Mesenchymal stem cell (in vitro differentiated cells and primary cell): ENCODE measurements around the gene TEP1.

Experiments
- DNase-seq: peaks from one replicate; pipeline ENCODE4 v3.0.0-alpha.2; 2013
- H2AFZ ChIP-seq: one replicate; pipeline ENCODE4 v1.6.1; 2013; ENCODE audit warnings: low read depth, mild to moderate bottlenecking, control low read depth, inconsistent platforms, low read length, moderate library complexity
- H2AK5ac ChIP-seq: 2 replicates; pipeline ENCODE4 v1.6.1; 2013; ENCODE audit warnings: low read length, moderate library complexity, mild to moderate bottlenecking, inconsistent platforms; ENCODE audit not compliant: severe bottlenecking
- H2BK120ac ChIP-seq: one replicate; pipeline ENCODE4 v1.6.1; 2013; ENCODE audit warnings: low read depth, mild to moderate bottlenecking, inconsistent platforms, low read length, moderate library complexity
- H2BK12ac ChIP-seq, 2 experiments: one replicate each; pipeline ENCODE4 v1.6.1; 2013; ENCODE audit warnings: inconsistent platforms in 2 of 2, low read length in 2 of 2, mild to moderate bottlenecking in 2 of 2, moderate library complexity in 2 of 2, control low read depth in 1 of 2
- H2BK15ac ChIP-seq: one replicate; pipeline ENCODE4 v1.6.1; 2013; ENCODE audit warnings: mild to moderate bottlenecking, low read depth, inconsistent platforms; ENCODE audit not compliant: poor library complexity, severe bottlenecking
- H2BK5ac ChIP-seq: 2 replicates; pipeline ENCODE4 v1.6.1; 2013; ENCODE audit warnings: low read depth, mild to moderate bottlenecking, low read length, control low read depth, inconsistent platforms; ENCODE audit not compliant: poor library complexity, severe bottlenecking
- H3K14ac ChIP-seq, 2 experiments: one replicate each; pipeline ENCODE4 v1.6.1; 2013; ENCODE audit warnings: inconsistent platforms in 2 of 2, low read length in 2 of 2, control low read depth in 1 of 2, mild to moderate bottlenecking in 1 of 2, moderate library complexity in 1 of 2
- H3K18ac ChIP-seq, 2 experiments: one replicate each; pipeline ENCODE4 v1.6.1; 2013; ENCODE audit warnings: inconsistent platforms in 2 of 2, low read length in 2 of 2, control low read depth in 1 of 2, low read depth in 1 of 2, mild to moderate bottlenecking in 1 of 2
- H3K23ac ChIP-seq, 2 experiments: one replicate each; pipeline ENCODE4 v1.6.1; 2013; ENCODE audit warnings: inconsistent platforms in 2 of 2, low read length in 2 of 2, mild to moderate bottlenecking in 2 of 2, moderate library complexity in 2 of 2, control low read depth in 1 of 2
- H3K27ac ChIP-seq: 2 replicates; pipeline ENCODE4 v1.5.1; 2013; ENCODE audit warnings: mild to moderate bottlenecking, moderate library complexity, low read length, control low read depth, inconsistent platforms; ENCODE audit not compliant: poor library complexity, severe bottlenecking
- H3K27me3 ChIP-seq, 2 experiments: 2 replicates each; pipeline versions ENCODE4 v1.6.1 to v1.7.0; 2013; ENCODE audit warnings: low read length in 2 of 2, mild to moderate bottlenecking in 2 of 2, moderate library complexity in 2 of 2, control low read depth in 1 of 2, inconsistent platforms in 1 of 2; ENCODE audit not compliant: control insufficient read depth in 1 of 2, insufficient read depth in 1 of 2
- H3K36me3 ChIP-seq, 2 experiments: 2 replicates each; pipeline versions ENCODE4 v1.6.1 to v1.7.0; 2013; ENCODE audit warnings: low read length in 2 of 2, control low read depth in 1 of 2, inconsistent platforms in 1 of 2, low read depth in 1 of 2, mild to moderate bottlenecking in 1 of 2; ENCODE audit not compliant: insufficient read depth in 2 of 2, control insufficient read depth in 1 of 2
- H3K4ac ChIP-seq, 2 experiments: one replicate each; pipeline ENCODE4 v1.6.1; 2013; ENCODE audit warnings: inconsistent platforms in 2 of 2, low read length in 2 of 2, mild to moderate bottlenecking in 2 of 2, moderate library complexity in 2 of 2, control low read depth in 1 of 2, low read depth in 1 of 2
- H3K4me1 ChIP-seq: 2 replicates; pipeline ENCODE4 v1.6.1; 2013; ENCODE audit warnings: low read depth, low read length, control low read depth; ENCODE audit not compliant: control insufficient read depth, insufficient read depth
- H3K4me2 ChIP-seq: 2 replicates; pipeline ENCODE4 v1.6.1; 2013; ENCODE audit warnings: low read length, mild to moderate bottlenecking, inconsistent platforms; ENCODE audit not compliant: poor library complexity, severe bottlenecking
- H3K4me3 ChIP-seq, 2 experiments: 2 replicates each; pipeline versions ENCODE4 v1.5.1 to v1.7.0; 2013; ENCODE audit warnings: low read length in 2 of 2, mild to moderate bottlenecking in 2 of 2, control low read depth in 1 of 2, low read depth in 1 of 2; ENCODE audit not compliant: insufficient read depth in 1 of 2
- H3K79me1 ChIP-seq: replicated peaks from 2 replicates; pipeline ENCODE4 v1.6.1; 2013; ENCODE audit warnings: mild to moderate bottlenecking, control low read depth, low read length, inconsistent platforms; ENCODE audit not compliant: poor library complexity, severe bottlenecking
- H3K9ac ChIP-seq: 2 replicates; pipeline ENCODE4 v1.7.0; 2013; ENCODE audit warnings: mild to moderate bottlenecking, low read length, moderate library complexity
- H3K9me3 ChIP-seq: 2 replicates; pipeline ENCODE4 v1.7.0; 2013; ENCODE audit warnings: mild to moderate bottlenecking, low read length; ENCODE audit not compliant: control insufficient read depth
- H4K8ac ChIP-seq: one replicate; pipeline ENCODE4 v1.6.1; 2013; ENCODE audit warnings: inconsistent platforms, mild to moderate bottlenecking, low read length, moderate library complexity
- H4K91ac ChIP-seq: one replicate; pipeline ENCODE4 v1.6.1; 2013; ENCODE audit warnings: mild to moderate bottlenecking, low read length, inconsistent platforms
- WGBS: methylation state at CpG from one replicate; pipeline ENCODE4 v1.1.7; 2013; ENCODE audit warnings: mixed read lengths; 5-methylcytosine and 5-hydroxymethylcytosine counted together

TEP1 gene

GRCh38 chr14:20458031-20458789 lies 44.9 kb upstream of the TEP1 start:
- no peak overlapping the region for H2AK5ac ChIP-seq
- no peak overlapping the region for H2BK120ac ChIP-seq
- no peak overlapping the region for H3K4me3 ChIP-seq
- H2BK5ac ChIP-seq = no peak overlapping the region
- H3K9ac ChIP-seq = peak overlapping the region; percentile 94
- H3K4me1 ChIP-seq = peaks cover 11% of the 10 kb centered on the region
- DNase-seq = no peak
- no peaks in the 10 kb centered on the region for H3K9me3 ChIP-seq
- H2BK12ac ChIP-seq = no peak overlapping the region
- H4K8ac ChIP-seq = no peak overlapping the region
- no peak overlapping the region for H3K4ac ChIP-seq
- whole genome bisulfite sequencing = 77% methylated on average over 6 of the region's 8 CpGs
- peaks cover 21 to 42% of the 10 kb centered on the region in 2 experiments for H3K36me3 ChIP-seq
- no peak overlapping the region for H2AFZ ChIP-seq
- no peak overlapping the region for H3K18ac ChIP-seq
- no peaks in the 10 kb centered on the region for H3K27me3 ChIP-seq
- H2BK15ac ChIP-seq = no peak overlapping the region
- H3K14ac ChIP-seq = no peak overlapping the region
- H3K4me2 ChIP-seq = no peak overlapping the region
- H3K23ac ChIP-seq = no peak overlapping the region
- peaks cover 9% of the 10 kb centered on the region for H3K79me1 ChIP-seq
- H3K27ac ChIP-seq = no peak overlapping the region
- H4K91ac ChIP-seq = no peak overlapping the region

- no peak for DNase-seq
- Histone ChIP-seq H3K9ac (peak overlapping the region; percentile 94), H2BK15ac (no peak overlapping the region), H3K9me3 (no peaks in the 10 kb centered on the region), H3K4me2 (no peak overlapping the region), H3K27me3 (no peaks in the 10 kb centered on the region), H2AK5ac (no peak overlapping the region), H4K8ac (no peak overlapping the region), H4K91ac (no peak overlapping the region), H3K4me1 (peaks cover 11% of the 10 kb centered on the region), H2BK5ac (no peak overlapping the region), H2BK120ac (no peak overlapping the region), H3K27ac (no peak overlapping the region), H3K18ac (no peak overlapping the region), H2BK12ac (no peak overlapping the region), H3K36me3 (peaks cover 28 to 48% of the 10 kb centered on the region in 2 experiments), H3K4ac (no peak overlapping the region), H3K4me3 (peak overlapping the region in 1 of 2 experiments; percentile 95), H2AFZ (no peak overlapping the region), H3K79me1 (peaks cover 12% of the 10 kb centered on the region), H3K23ac (no peak overlapping the region), H3K14ac (no peak overlapping the region)
- WGBS = 95% methylated on average over 13 of the region's 13 CpGs
These were observed 43.7 kb upstream of the TEP1 start for GRCh38 chr14:20456971-20457370.

- Histone ChIP-seq H3K14ac (no peak overlapping the region), H2AK5ac (peak overlapping the region; percentile 63), H3K36me3 (peaks cover 31 to 59% of the 10 kb centered on the region in 2 experiments), H3K9me3 (no peaks in the 10 kb centered on the region), H3K4ac (peak overlapping the region; percentile 59 to 69), H3K23ac (no peak overlapping the region), H2BK15ac (no peak overlapping the region), H3K4me1 (peaks cover 9% of the 10 kb centered on the region), H3K4me2 (peak overlapping the region; percentile 79), H2BK5ac (peak overlapping the region; percentile 92), H3K27ac (peak overlapping the region; percentile 100), H2AFZ (peak overlapping the region; percentile 93), H2BK120ac (no peak overlapping the region), H3K27me3 (no peaks in the 10 kb centered on the region), H3K9ac (peak overlapping the region; percentile 94), H3K4me3 (peak overlapping the region; percentile 65 to 95), H3K18ac (peak overlapping the region; percentile 91 to 97), H4K8ac (peak overlapping the region; percentile 97), H3K79me1 (peaks cover 17% of the 10 kb centered on the region), H2BK12ac (no peak overlapping the region), H4K91ac (peak overlapping the region; percentile 56)
- WGBS = 2% methylated on average over 33 of the region's 39 CpGs
- DNase-seq = peak; percentile 97
These were observed 42.3 kb upstream of the TEP1 start for GRCh38 chr14:20455355-20456300.
